OCI-LY7 (cell line): ENCODE measurements around the gene KDM2B. TPM values are rescaled to one million over a fixed set of nuclear protein-coding genes. Genes with fewer than 3 reads are reported as not detected.

ENCODE experiments used
- BruUV-seq: library from RNA; stranded (reverse); fragments of 400-500 nt; replicated peaks from 2 replicates; lab custom pipeline; 2021; lab: Mats Ljungman, UMichigan
- CTCF ChIA-PET: fragments of 300-600 bp; sonication (Branson Sonifier 250); formaldehyde crosslinking; loops from one replicate; lab custom pipeline; 2022; ENCODE audit warnings: antibody characterized with exemption; ENCODE audit not compliant: unreplicated experiment; lab: Charles Lee
- POLR2A ChIA-PET: fragments of 300-600 bp; sonication (Branson Sonifier 250); formaldehyde crosslinking; loops from one replicate; lab custom pipeline; 2022; ENCODE audit warnings: antibody characterized with exemption; lab: Charles Lee
- DNase-seq: peaks from one replicate; pipeline ENCODE4 v3.0.0-alpha.2; 2015; ENCODE audit warnings: low spot score
- H2AFZ ChIP-seq: fragments of 200-600 bp; sonication (generic), shearing (Covaris generic); 2 replicates; pipeline ENCODE4 v1.6.1; 2014; ENCODE audit warnings: mild to moderate bottlenecking, antibody characterized with exemption, low read length, moderate library complexity
- H3K27ac ChIP-seq: fragments of 200-600 bp; sonication (generic); 2 replicates; pipeline ENCODE4 v1.5.1; 2014; ENCODE audit warnings: mixed run types, low read depth, mild to moderate bottlenecking, moderate library complexity, low read length, inconsistent platforms; ENCODE audit not compliant: poor library complexity, severe bottlenecking
- H3K36me3 ChIP-seq: fragments of 200-600 bp; sonication (generic); 2 replicates; pipeline ENCODE4 v1.6.1; 2014; ENCODE audit warnings: mild to moderate bottlenecking, antibody characterized with exemption, low read length, moderate library complexity, mixed read lengths; ENCODE audit not compliant: insufficient read depth
- H3K4me1 ChIP-seq: fragments of 200-600 bp; sonication (generic); 2 replicates; pipeline ENCODE4 v1.5.1; 2014; ENCODE audit warnings: mild to moderate bottlenecking, low read length; ENCODE audit not compliant: insufficient read depth, poor library complexity, severe bottlenecking
- H3K4me2 ChIP-seq: fragments of 200-600 bp; sonication (generic); 2 replicates; pipeline ENCODE4 v1.6.1; 2014; ENCODE audit warnings: mild to moderate bottlenecking, low read length
- H3K4me3 ChIP-seq: fragments of 200-600 bp; sonication (generic); 2 replicates; pipeline ENCODE4 v1.5.1; 2014; ENCODE audit warnings: mild to moderate bottlenecking, low read depth, low read length; ENCODE audit not compliant: poor library complexity, severe bottlenecking
- H3K79me2 ChIP-seq: fragments of 200-600 bp; sonication (generic); 2 replicates; pipeline ENCODE4 v1.6.1; 2016; ENCODE audit warnings: low read depth, mild to moderate bottlenecking, low read length, moderate library complexity, mixed read lengths; ENCODE audit not compliant: insufficient read depth
- H3K9me2 ChIP-seq: fragments of 200-600 bp; sonication (generic); 2 replicates; pipeline ENCODE4 v1.6.1; 2016; ENCODE audit warnings: mild to moderate bottlenecking, low read length, mixed read lengths; ENCODE audit not compliant: insufficient read depth
- H3K9me3 ChIP-seq: fragments of 200-600 bp; sonication (generic); 2 replicates; pipeline ENCODE4 v1.6.1; 2014; ENCODE audit warnings: mild to moderate bottlenecking, mixed run types, low read length, mixed read lengths
- H4K20me1 ChIP-seq: fragments of 200-600 bp; sonication (generic); 2 replicates; pipeline ENCODE4 v1.6.1; 2014; ENCODE audit warnings: mild to moderate bottlenecking, antibody characterized with exemption, low read length, moderate library complexity, mixed read lengths; ENCODE audit not compliant: insufficient read depth
- CTCF ChIP-seq: fragments of 200-600 bp; sonication (generic); conservative IDR thresholded peaks from 2 replicates; pipeline ENCODE4 v1.5.1; 2014; ENCODE audit warnings: mild to moderate bottlenecking, antibody characterized with exemption, low read length, moderate library complexity, mixed read lengths
- EZH2phosphoT487 ChIP-seq: fragments of 200-600 bp; sonication (generic); IDR thresholded peaks from 2 replicates; pipeline ENCODE4 v1.6.1; 2018; ENCODE audit warnings: low read depth, borderline replicate concordance, mild to moderate bottlenecking, mixed run types, antibody characterized with exemption, low read length, moderate library complexity, mixed read lengths
- intact Hi-C: fragments of 100-400 bp; cut with micrococcal nuclease; formaldehyde crosslinking; loops from one replicate; pipeline ENCODE4 v1.10.0; 2022; ENCODE audit not compliant: unreplicated experiment
- total RNA-seq, 2 experiments: library from RNA; depleted of rRNA in 1 of 2; stranded (reverse); fragments of >200 nt in 1 of 2; shearing (Covaris generic) in 1 of 2; gene quantifications; 2 replicates each; pipeline ENCODE4 v1.2.3, GENCODE V29; 2014 to 2022

The KDM2B gene
- total RNA-seq, 2 experiments from 2014 or later: 78.5 to 88.0 TPM

DNA sequence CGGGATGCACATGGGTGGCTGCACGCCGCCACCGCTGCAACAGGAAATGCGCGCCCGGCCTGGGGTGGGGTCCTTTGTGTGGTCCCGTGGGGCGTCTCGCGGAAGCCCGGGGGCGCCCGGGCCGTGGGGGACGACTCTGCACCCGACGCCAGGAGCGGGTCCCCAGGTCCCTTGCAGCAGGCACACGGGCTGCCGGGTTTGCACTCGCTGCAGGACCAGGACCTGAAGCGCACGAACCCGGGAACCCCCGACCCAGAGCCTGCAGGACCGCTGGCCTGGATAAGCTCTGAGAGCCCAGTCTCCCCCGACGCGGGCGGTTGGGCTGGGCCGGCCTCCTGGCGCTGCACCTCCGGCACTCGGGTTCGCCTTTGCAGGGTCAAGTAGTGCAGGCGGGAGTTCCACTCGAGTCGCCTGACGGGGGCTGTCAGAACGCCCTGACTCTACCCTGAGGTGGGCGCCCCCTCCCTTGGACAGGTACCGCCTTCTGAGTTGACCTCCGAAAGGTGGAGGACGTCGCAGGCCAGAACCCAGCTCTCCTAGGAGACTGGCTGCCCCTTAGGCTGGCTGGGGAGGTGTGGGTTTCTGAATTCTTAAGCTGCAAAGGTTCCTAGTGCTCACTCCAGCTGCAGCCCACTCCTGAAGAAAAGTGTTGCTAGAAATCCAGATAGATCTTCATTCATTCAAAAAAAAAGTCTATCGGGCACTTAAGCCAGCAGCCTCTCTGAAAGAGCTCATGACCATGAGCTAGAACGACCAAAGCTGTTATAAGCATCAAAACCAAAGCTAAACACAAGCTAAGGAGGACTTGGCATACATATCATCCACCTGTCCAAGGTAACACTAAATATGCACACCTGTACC lies 113.0 kb downstream of the KDM2B start:
- Histone ChIP-seq H3K4me3 (peak overlapping the region; percentile 68), H3K9me3 (no peaks in the 10 kb centered on the region), H3K4me2 (peak overlapping the region; percentile 96), H3K27ac (peak overlapping the region; percentile 30), H3K9me2 (no peaks in the 10 kb centered on the region), H3K4me1 (peaks cover 28% of the 10 kb centered on the region), H4K20me1 (peaks cover 7% of the 10 kb centered on the region; the same call in 1 of the 2 replicates), H2AFZ (peak overlapping the region; percentile 77; the same call in 1 of the 2 replicates), H3K36me3 (peaks cover 15% of the 10 kb centered on the region), H3K79me2 (peaks cover 34% of the 10 kb centered on the region)
- no TSS peak for BruUV-seq
- no peak for DNase-seq
- POLR2A ChIA-PET: interaction anchor here (0.6 to 0.8 kb wide), 2 partner anchors 9 to 28 kb away, joined by 3 read pairs; no protein-coding TSS in a partner anchor
- CTCF ChIA-PET: interaction anchor here (0.5 kb wide), 1 partner anchor 9 kb away, joined by 3 read pairs; no protein-coding TSS in a partner anchor
- no peak for TF ChIP-seq CTCF
- TF ChIP-seq EZH2phosphoT487: no peak
- intact Hi-C loops: loop anchor here (1.0 kb wide), 1 partner anchor 68 kb away; no protein-coding TSS in a partner anchor

DNA sequence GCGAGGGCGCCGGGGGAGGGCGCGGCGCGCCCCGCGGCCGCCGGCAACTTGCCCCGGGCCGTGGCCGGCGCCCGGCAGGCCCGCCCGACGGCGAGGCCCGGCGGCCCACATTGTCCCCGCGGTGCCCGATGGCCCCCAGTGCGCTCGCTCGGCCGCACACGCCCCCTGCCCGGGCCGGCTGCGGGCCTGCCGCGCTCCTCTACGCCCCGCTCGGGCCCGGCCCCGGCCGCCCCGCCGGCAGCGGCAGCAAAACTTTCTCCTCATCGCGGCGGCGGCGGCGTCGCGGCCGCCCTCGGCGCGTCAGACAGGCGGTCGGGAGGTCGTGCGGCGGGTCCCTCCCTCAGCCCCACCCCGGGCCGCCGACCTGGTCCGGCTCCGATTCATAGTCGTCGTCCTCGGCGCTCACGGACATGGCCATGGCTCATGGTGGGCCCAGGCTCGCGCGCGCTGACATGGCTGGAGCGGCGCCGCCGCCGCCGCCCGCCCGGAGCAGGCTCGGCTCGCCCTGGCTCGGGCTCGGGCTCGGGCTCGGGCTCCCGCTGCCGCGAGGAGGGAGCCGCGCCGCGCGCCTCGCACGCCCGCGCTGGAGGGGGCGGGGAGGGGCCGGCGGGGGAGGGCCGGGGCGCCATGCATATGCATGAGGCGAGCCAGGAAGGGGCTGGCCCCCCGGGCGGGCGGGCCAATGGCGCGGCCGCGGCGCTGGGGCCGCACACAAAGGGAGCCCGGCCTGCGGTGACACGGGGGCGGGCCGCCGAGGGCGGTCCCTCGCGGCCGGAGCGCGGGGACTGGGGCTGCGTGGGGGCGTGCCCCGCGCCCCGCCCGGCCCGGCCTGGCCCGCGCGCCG lies 113.8 kb downstream of the KDM2B start:
- ChIA-PET POLR2A (no interaction called here), CTCF (interaction anchor here (0.5 kb wide), 1 partner anchor 8 kb away, joined by 3 read pairs; no protein-coding TSS in a partner anchor)
- H3K79me2 ChIP-seq: peaks cover 41% of the 10 kb centered on the region
- H4K20me1 ChIP-seq: peaks cover 7% of the 10 kb centered on the region; the same call in 1 of the 2 replicates
- peaks cover 28% of the 10 kb centered on the region for H3K4me1 ChIP-seq
- no TSS peak for BruUV-seq
- peak overlapping the region; percentile 80 for H3K4me3 ChIP-seq
- no peak overlapping the region for H2AFZ ChIP-seq
- intact Hi-C loops: loop anchor here (1.0 kb wide), 2 partner anchors 67 to 69 kb away; partner anchors contain the start of gene RNF34
- peak overlapping the region; percentile 96 for H3K4me2 ChIP-seq
- H3K36me3 ChIP-seq: peaks cover 15% of the 10 kb centered on the region
- H3K9me2 ChIP-seq: no peaks in the 10 kb centered on the region
- TF ChIP-seq CTCF (no peak), EZH2phosphoT487 (no peak)
- no peaks in the 10 kb centered on the region for H3K9me3 ChIP-seq
- DNase-seq: peak; percentile 94
- H3K27ac ChIP-seq: peak overlapping the region; percentile 68
